GM04503 (cell line): ENCODE measurements around the gene CFAP97D2.
A peak's percentile ranks its signal among the peaks of the same experiment; 100 is the strongest.
"Not testable (repeated sequence)": the region's sequence is repeated elsewhere in the genome, so short reads cannot be mapped to it uniquely, and the experiment has no call there.

Experiments used
- DNase-seq: peaks from one replicate; pipeline ENCODE4 v3.0.0-alpha.2; 2012; ENCODE audit warnings: low read depth

CFAP97D2 gene

GRCh38 chr13:114236227-114236626 lies 57.2 kb downstream of the CFAP97D2 start:
- no peak for DNase-seq

- DNase-seq: no peak
These were observed 58.5 kb downstream of the CFAP97D2 start for GRCh38 chr13:114237415-114238112.

GRCh38 chr13:114241918-114242317 lies 62.9 kb downstream of the CFAP97D2 start:
- DNase-seq: no peak

GRCh38 chr13:114243971-114244370 lies 64.9 kb downstream of the CFAP97D2 start:
- no peak for DNase-seq

- DNase-seq: no peak
These were observed 65.6 kb downstream of the CFAP97D2 start for GRCh38 chr13:114244637-114245036.

GRCh38 chr13:114248011-114248410 lies 69.0 kb downstream of the CFAP97D2 start:
- peak; percentile 68 for DNase-seq

GRCh38 chr13:114249077-114249476 lies 70.0 kb downstream of the CFAP97D2 start:
- DNase-seq: no peak

- not testable (repeated sequence) for DNase-seq
These were observed 72.8 kb downstream of the CFAP97D2 start for GRCh38 chr13:114251639-114252440.

GRCh38 chr13:114256547-114256946 lies 77.5 kb downstream of the CFAP97D2 start:
- no peak for DNase-seq

- DNase-seq: no peak
These were observed 78.0 kb downstream of the CFAP97D2 start for GRCh38 chr13:114257014-114257413.

- no peak for DNase-seq
These were observed 79.5 kb downstream of the CFAP97D2 start for GRCh38 chr13:114258589-114258988.

GRCh38 chr13:114259374-114259773 lies 80.3 kb downstream of the CFAP97D2 start:
- DNase-seq: no peak

GRCh38 chr13:114259974-114260373 lies 80.9 kb downstream of the CFAP97D2 start:
- DNase-seq: no peak

- no peak for DNase-seq
These were observed 81.8 kb downstream of the CFAP97D2 start for GRCh38 chr13:114260814-114261213.

- DNase-seq: no peak
These were observed 82.4 kb downstream of the CFAP97D2 start for GRCh38 chr13:114261328-114261965.

GRCh38 chr13:114263578-114263977 lies 84.5 kb downstream of the CFAP97D2 start:
- DNase-seq: no peak

- DNase-seq: not testable (repeated sequence)
These were observed 85.3 kb downstream of the CFAP97D2 start for GRCh38 chr13:114264313-114264712.

- peak; percentile 57 for DNase-seq
These were observed 86.0 kb downstream of the CFAP97D2 start for GRCh38 chr13:114264886-114265611.

- no peak for DNase-seq
These were observed 87.2 kb downstream of the CFAP97D2 start for GRCh38 chr13:114266241-114266640.

- DNase-seq: no peak
These were observed 89.6 kb downstream of the CFAP97D2 start for GRCh38 chr13:114268344-114269280.

GRCh38 chr13:114269281-114269770 lies 90.3 kb downstream of the CFAP97D2 start:
- DNase-seq: no peak
